Trophoblast cell (in vitro differentiated cells and primary cell): ENCODE measurements around the gene ERCC1.

Experiments used
- DNase-seq, 2 donors: peaks; one replicate each; pipeline ENCODE4 v3.0.0-alpha.2; 2016
- H2AFZ ChIP-seq: 2 replicates; pipeline ENCODE4 v1.6.1; 2013; ENCODE audit warnings: low read length, moderate library complexity, mild to moderate bottlenecking; ENCODE audit not compliant: insufficient read depth, poor library complexity
- H2AK5ac ChIP-seq: 2 replicates; pipeline ENCODE4 v1.6.1; 2013; ENCODE audit warnings: mild to moderate bottlenecking, low read length
- H2BK120ac ChIP-seq: 2 replicates; pipeline ENCODE4 v1.6.1; 2013; ENCODE audit warnings: low read length, mild to moderate bottlenecking, moderate library complexity; ENCODE audit not compliant: insufficient read depth, poor library complexity
- H2BK12ac ChIP-seq: 2 replicates; pipeline ENCODE4 v1.6.1; 2013; ENCODE audit warnings: mild to moderate bottlenecking, low read length, moderate library complexity
- H2BK5ac ChIP-seq: 2 replicates; pipeline ENCODE4 v1.6.1; 2013; ENCODE audit warnings: low read length, low read depth, moderate library complexity, mild to moderate bottlenecking; ENCODE audit not compliant: poor library complexity
- H3K14ac ChIP-seq: 2 replicates; pipeline ENCODE4 v1.6.1; 2013; ENCODE audit warnings: mild to moderate bottlenecking, low read length
- H3K18ac ChIP-seq: 2 replicates; pipeline ENCODE4 v1.6.1; 2013; ENCODE audit warnings: mild to moderate bottlenecking, low read length
- H3K23ac ChIP-seq: 2 replicates; pipeline ENCODE4 v1.6.1; 2013; ENCODE audit warnings: low read length
- H3K27ac ChIP-seq: 2 replicates; pipeline ENCODE4 v1.5.1; 2013; ENCODE audit warnings: low read depth, mild to moderate bottlenecking, inconsistent platforms, low read length, moderate library complexity
- H3K27me3 ChIP-seq: 2 replicates; pipeline ENCODE4 v1.6.1; 2013; ENCODE audit warnings: inconsistent platforms, mild to moderate bottlenecking, low read length, moderate library complexity; ENCODE audit not compliant: insufficient read depth
- H3K36me3 ChIP-seq, 2 experiments: 1 replicate in 1 of 2; 2 replicates in 1 of 2; pipeline ENCODE4 v1.6.1; 2013; ENCODE audit warnings: low read length in 2 of 2, mild to moderate bottlenecking in 2 of 2, moderate library complexity in 1 of 2; ENCODE audit not compliant: insufficient read depth in 2 of 2, control insufficient read depth in 1 of 2
- H3K4ac ChIP-seq: 2 replicates; pipeline ENCODE4 v1.6.1; 2013; ENCODE audit warnings: low read depth, mild to moderate bottlenecking, low read length, moderate library complexity
- H3K4me1 ChIP-seq, 2 experiments: 1 replicate in 1 of 2; 2 replicates in 1 of 2; pipeline ENCODE4 v1.6.1; 2013; ENCODE audit warnings: low read length in 2 of 2, mild to moderate bottlenecking in 2 of 2, moderate library complexity in 1 of 2; ENCODE audit not compliant: insufficient read depth in 2 of 2, control insufficient read depth in 1 of 2
- H3K4me2 ChIP-seq: 2 replicates; pipeline ENCODE4 v1.6.1; 2013; ENCODE audit warnings: inconsistent platforms, mild to moderate bottlenecking, low read length, moderate library complexity
- H3K4me3 ChIP-seq: 2 replicates; pipeline ENCODE4 v1.5.1; 2013; ENCODE audit warnings: mild to moderate bottlenecking, low read depth, low read length, inconsistent platforms
- H3K79me1 ChIP-seq: one replicate; pipeline ENCODE4 v1.6.1; 2013; ENCODE audit warnings: low read length
- H3K79me2 ChIP-seq: 2 replicates; pipeline ENCODE4 v1.6.1; 2013; ENCODE audit warnings: low read length, mild to moderate bottlenecking; ENCODE audit not compliant: control insufficient read depth, insufficient read depth, poor library complexity
- H3K9ac ChIP-seq: 2 replicates; pipeline ENCODE4 v1.6.1; 2013; ENCODE audit warnings: mild to moderate bottlenecking, low read length
- H3K9me3 ChIP-seq: 2 replicates; pipeline ENCODE4 v1.6.1; 2013; ENCODE audit warnings: low read depth, mild to moderate bottlenecking, control low read depth, inconsistent platforms, low read length; ENCODE audit not compliant: insufficient read depth
- H4K12ac ChIP-seq: 2 replicates; pipeline ENCODE4 v1.6.1; 2013; ENCODE audit warnings: low read depth, mild to moderate bottlenecking, low read length, moderate library complexity
- H4K8ac ChIP-seq: 2 replicates; pipeline ENCODE4 v1.6.1; 2013; ENCODE audit warnings: low read depth, mild to moderate bottlenecking, low read length, moderate library complexity
- H4K91ac ChIP-seq: one replicate; pipeline ENCODE4 v1.6.1; 2013; ENCODE audit warnings: low read depth, mild to moderate bottlenecking, low read length, moderate library complexity
- WGBS: extraction: QIAGEN DNeasy Blood & Tissue Kit; methylation state at CpG from one replicate; pipeline ENCODE4 v1.1.7; 2013; ENCODE audit warnings: missing lambda C conversion rate; ENCODE audit not compliant: insufficient read length, insufficient coverage; ENCODE audit errors: extremely low coverage; 5-methylcytosine and 5-hydroxymethylcytosine counted together

ERCC1 gene

GRCh38 chr19:45404557-45405434, 18.9 kb downstream of the ERCC1 start, which contains the start of gene PPP1R13L:
Gene PPP1R13L, minus strand, starts transcription at chr19:45405069. Its CDS starts 6,751 bp downstream, at chr19:45398318.
- peak within 1 kb of the TSS; percentile 96 for H3K14ac ChIP-seq
- WGBS = no CpG with 5 or more reads among the region's 46 CpGs
- H3K36me3 ChIP-seq = peaks cover 15 to 18% of the 10 kb centered on the region in 2 experiments
- no peaks in the 10 kb centered on the region for H3K27me3 ChIP-seq
- peak within 1 kb of the TSS; percentile 83 for H2AFZ ChIP-seq
- H3K23ac ChIP-seq = no peak within 1 kb of the TSS
- H3K18ac ChIP-seq = peak within 1 kb of the TSS; percentile 98
- peak within 1 kb of the TSS; percentile 75 for H3K4me2 ChIP-seq
- H3K9ac ChIP-seq = peak within 1 kb of the TSS; percentile 87
- peaks cover 20% of the 10 kb centered on the region for H3K79me2 ChIP-seq
- H3K27ac ChIP-seq = peak within 1 kb of the TSS; percentile 97
- H2BK12ac ChIP-seq = peak within 1 kb of the TSS; percentile 89
- H3K79me1 ChIP-seq = peaks cover 32% of the 10 kb centered on the region
- peak within 1 kb of the TSS; percentile 92 for H3K4ac ChIP-seq
- H3K9me3 ChIP-seq = no peaks in the 10 kb centered on the region
- H3K4me1 ChIP-seq = peaks cover 14 to 26% of the 10 kb centered on the region in 2 experiments
- peak within 1 kb of the TSS; percentile 85 for H2AK5ac ChIP-seq
- H2BK5ac ChIP-seq = peak within 1 kb of the TSS; percentile 99
- peak within 1 kb of the TSS; percentile 92 for H4K8ac ChIP-seq
- H4K12ac ChIP-seq = peak within 1 kb of the TSS; percentile 89
- H2BK120ac ChIP-seq = peak within 1 kb of the TSS; percentile 96
- peak; percentile 97 to 98 for DNase-seq
- peak within 1 kb of the TSS; percentile 89 for H3K4me3 ChIP-seq
- peak within 1 kb of the TSS; percentile 98 for H4K91ac ChIP-seq

- peak overlapping the region; percentile 85 for H2AK5ac ChIP-seq
- peak overlapping the region; percentile 80 for H2BK12ac ChIP-seq
- peak; percentile 70 to 71 for DNase-seq
- H3K4me1 ChIP-seq = peaks cover 14 to 26% of the 10 kb centered on the region in 2 experiments
- peaks cover 11 to 16% of the 10 kb centered on the region in 2 experiments for H3K36me3 ChIP-seq
- peak overlapping the region; percentile 87 for H3K9ac ChIP-seq
- H3K23ac ChIP-seq = no peak overlapping the region
- peak overlapping the region; percentile 97 for H3K27ac ChIP-seq
- H3K4me2 ChIP-seq = peak overlapping the region; percentile 75
- H4K12ac ChIP-seq = peak overlapping the region; percentile 89
- peaks cover 20% of the 10 kb centered on the region for H3K79me2 ChIP-seq
- H3K4ac ChIP-seq = peak overlapping the region; percentile 92
- peak overlapping the region; percentile 88 for H2BK120ac ChIP-seq
- peak overlapping the region; percentile 98 for H3K18ac ChIP-seq
- peak overlapping the region; percentile 89 for H3K4me3 ChIP-seq
- H4K91ac ChIP-seq = peak overlapping the region; percentile 97
- no peaks in the 10 kb centered on the region for H3K9me3 ChIP-seq
- H3K79me1 ChIP-seq = peaks cover 32% of the 10 kb centered on the region
- H2AFZ ChIP-seq = peak overlapping the region; percentile 77
- WGBS = no CpG with 5 or more reads among the region's 25 CpGs
- H3K14ac ChIP-seq = peak overlapping the region; percentile 96
- H4K8ac ChIP-seq = peak overlapping the region; percentile 89
- no peaks in the 10 kb centered on the region for H3K27me3 ChIP-seq
- peak overlapping the region; percentile 96 for H2BK5ac ChIP-seq
Measured at GRCh38 chr19:45403781-45404556, 19.7 kb downstream of the ERCC1 start.

GRCh38 chr19:45403272-45403671, 20.4 kb downstream of the ERCC1 start:
- Histone ChIP-seq H2BK5ac (peak overlapping the region; percentile 37), H2BK12ac (peak overlapping the region; percentile 10), H3K27me3 (no peaks in the 10 kb centered on the region), H3K18ac (no peak overlapping the region), H3K79me1 (peaks cover 32% of the 10 kb centered on the region), H4K91ac (peak overlapping the region; percentile 97), H3K4ac (peak overlapping the region; percentile 40), H3K23ac (no peak overlapping the region), H4K12ac (no peak overlapping the region), H3K4me1 (peaks cover 14 to 26% of the 10 kb centered on the region in 2 experiments), H3K14ac (no peak overlapping the region), H3K9me3 (no peaks in the 10 kb centered on the region), H2BK120ac (peak overlapping the region; percentile 13), H3K4me3 (no peak overlapping the region), H2AFZ (no peak overlapping the region), H2AK5ac (peak overlapping the region; percentile 16), H3K27ac (peak overlapping the region; percentile 52), H3K79me2 (peaks cover 20% of the 10 kb centered on the region), H4K8ac (no peak overlapping the region), H3K36me3 (peaks cover 4 to 10% of the 10 kb centered on the region in 2 experiments), H3K4me2 (peak overlapping the region; percentile 75), H3K9ac (no peak overlapping the region)
- DNase-seq = peak in 1 of 2 donors; percentile 12
- no CpG with 5 or more reads among the region's 4 CpGs for WGBS
